Psoas muscle (tissue), 8 donors: ENCODE measurements around the gene ADAMTS15. TPM values are rescaled to one million over a fixed set of nuclear protein-coding genes. Genes with fewer than 3 reads are reported as not detected.
A peak's percentile ranks its signal among the peaks of the same experiment; 100 is the strongest.

Experiments used
- ATAC-seq, 4 donors: fragments of 200-7000 bp; cut with Tn5 transposase; one replicate each; pipeline ENCODE4 v1.9.1; 2020; ENCODE audit warnings: moderate library complexity in 3 of 4, mild to moderate bottlenecking in 2 of 4
- DNase-seq, 2 donors: peaks; one replicate each; pipeline ENCODE4 v3.0.0-alpha.2; 2020
- H3K27ac ChIP-seq: fragments of 200-600 bp; one replicate; pipeline ENCODE4 v1.8.0; 2022
- H3K27me3 ChIP-seq, 3 donors: fragments of 200-600 bp in 1 of 3; one replicate each; pipeline versions ENCODE4 v1.6.1 to v1.8.0; 2013 to 2022; ENCODE audit warnings: low read length in 2 of 3, mild to moderate bottlenecking in 2 of 3, moderate library complexity in 1 of 3; ENCODE audit not compliant: insufficient read depth in 3 of 3
- H3K36me3 ChIP-seq, 2 donors: fragments of 200-600 bp in 1 of 2; one replicate each; pipeline versions ENCODE4 v1.6.1 to v1.8.0; 2013 to 2022; ENCODE audit warnings: low read depth in 1 of 2, mild to moderate bottlenecking in 1 of 2, moderate library complexity in 1 of 2; ENCODE audit not compliant: insufficient read depth in 1 of 2
- H3K4me1 ChIP-seq: fragments of 200-600 bp; one replicate; pipeline ENCODE4 v1.8.0; 2022
- H3K4me3 ChIP-seq: fragments of 200-600 bp; one replicate; pipeline ENCODE4 v1.8.0; 2022; ENCODE audit warnings: mild to moderate bottlenecking
- H3K9me3 ChIP-seq: fragments of 200-600 bp; one replicate; pipeline ENCODE4 v1.8.0; 2022
- WGBS, 3 donors: extraction: QIAGEN DNeasy Blood & Tissue Kit; methylation state at CpG; one replicate each; pipeline versions ENCODE4 v1.1.6 to v1.1.7; 2013; 5-methylcytosine and 5-hydroxymethylcytosine counted together
- intact Hi-C, 2 donors: fragments of 100-400 bp; cut with DNase I; formaldehyde crosslinking; loops; one replicate each; pipeline versions ENCODE4 v1.11.0 to v1.14.2; 2022
- polyA plus RNA-seq, 3 donors: library from polyadenylated mRNA; stranded (reverse); fragments of 200-250 nt; gene quantifications; one replicate each; pipeline ENCODE4 v1.2.3, GENCODE V29; 2013
- total RNA-seq, 4 donors: library from RNA; stranded (reverse); fragmentation: NEBNext Ultra II Directional in 2 of 4; extraction: Animal tissue kit (Norgen Biotek cat#: 25700) in 2 of 4; gene quantifications; one replicate each; pipeline versions ENCODE4 v1.2.1 to v1.2.4, GENCODE V29; 2021 to 2023
- TF ChIP-seq, protein P1 (sequence below): fragments of 200-600 bp; IDR thresholded peaks from one replicate; pipeline ENCODE4 v1.8.0; 2022; ENCODE audit warnings: antibody characterized with exemption
- donor health status: healthy with polysubstance abuse.
- donor health status: DM: no; HTN: no; CAD: no; lungs with moderate emphysema.
- donor health status: Bipolar disorder and iron deficiency.
- donor health status: healthy.
- donor health status: DM: yes; HTN: yes; CAD: no.
- donor health status: DM: no; HTN: no; CAD: no.
- donor health status: DM: no; HTN: no; CAD: no.
- donor health status: DM: yes; HTN: yes; CAD: no.

The ADAMTS15 gene
- total and polyA plus RNA-seq, 7 donors: 0.66 to 3.1 (median 1.6) TPM

DNA sequence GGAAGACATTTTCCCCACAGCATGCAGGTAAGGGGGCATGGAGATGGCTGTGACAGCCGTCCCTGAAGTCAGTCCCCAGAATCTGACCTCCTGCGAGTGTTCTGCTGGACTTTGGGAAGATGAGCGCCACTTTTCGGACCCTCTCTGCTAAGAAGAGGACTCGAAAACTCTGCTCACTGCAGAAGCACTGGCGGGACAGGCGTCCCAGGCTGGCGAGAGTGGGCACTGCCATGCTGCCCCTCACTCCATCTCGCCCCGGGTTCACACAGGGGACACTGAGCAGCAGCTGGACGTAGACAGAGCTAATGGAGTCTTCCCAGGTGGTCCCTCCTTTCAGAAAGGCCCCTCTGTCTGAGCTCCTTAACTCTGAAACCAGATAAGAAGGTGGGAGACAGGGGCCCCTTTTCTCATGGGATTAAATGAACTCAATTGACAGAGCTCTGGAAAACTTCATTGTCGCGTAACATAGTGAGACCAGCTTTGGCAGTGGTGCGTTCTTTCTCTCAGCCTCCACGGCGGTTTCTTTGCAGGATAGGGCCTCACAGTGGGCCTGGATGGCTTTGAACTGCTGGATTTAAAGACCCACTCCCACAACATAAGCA, 24.8 kb upstream of the ADAMTS15 start:
- TF ChIP-seq, protein P1, sequence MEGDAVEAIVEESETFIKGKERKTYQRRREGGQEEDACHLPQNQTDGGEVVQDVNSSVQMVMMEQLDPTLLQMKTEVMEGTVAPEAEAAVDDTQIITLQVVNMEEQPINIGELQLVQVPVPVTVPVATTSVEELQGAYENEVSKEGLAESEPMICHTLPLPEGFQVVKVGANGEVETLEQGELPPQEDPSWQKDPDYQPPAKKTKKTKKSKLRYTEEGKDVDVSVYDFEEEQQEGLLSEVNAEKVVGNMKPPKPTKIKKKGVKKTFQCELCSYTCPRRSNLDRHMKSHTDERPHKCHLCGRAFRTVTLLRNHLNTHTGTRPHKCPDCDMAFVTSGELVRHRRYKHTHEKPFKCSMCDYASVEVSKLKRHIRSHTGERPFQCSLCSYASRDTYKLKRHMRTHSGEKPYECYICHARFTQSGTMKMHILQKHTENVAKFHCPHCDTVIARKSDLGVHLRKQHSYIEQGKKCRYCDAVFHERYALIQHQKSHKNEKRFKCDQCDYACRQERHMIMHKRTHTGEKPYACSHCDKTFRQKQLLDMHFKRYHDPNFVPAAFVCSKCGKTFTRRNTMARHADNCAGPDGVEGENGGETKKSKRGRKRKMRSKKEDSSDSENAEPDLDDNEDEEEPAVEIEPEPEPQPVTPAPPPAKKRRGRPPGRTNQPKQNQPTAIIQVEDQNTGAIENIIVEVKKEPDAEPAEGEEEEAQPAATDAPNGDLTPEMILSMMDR: no peak
- no peaks in the 10 kb centered on the region for H3K9me3 ChIP-seq
- H3K27me3 ChIP-seq: peaks cover 0 to 22% (median 10%) of the 10 kb centered on the region in 3 donors
- no peak overlapping the region for H3K4me3 ChIP-seq
- ATAC-seq (no peak), DNase-seq (peak in 1 of 2 donors; percentile 40)
- no peaks in the 10 kb centered on the region for H3K36me3 ChIP-seq
- peaks cover 15% of the 10 kb centered on the region for H3K4me1 ChIP-seq
- intact Hi-C loops: loop anchor here in 1 of 2 donors (5.0 kb wide), 1 partner anchor 206 kb away; no protein-coding TSS in a partner anchor
- WGBS, 3 donors: 84 to 91% (median 87%) methylated on average over 16 of the region's 16 CpGs
- no peak overlapping the region for H3K27ac ChIP-seq

DNA sequence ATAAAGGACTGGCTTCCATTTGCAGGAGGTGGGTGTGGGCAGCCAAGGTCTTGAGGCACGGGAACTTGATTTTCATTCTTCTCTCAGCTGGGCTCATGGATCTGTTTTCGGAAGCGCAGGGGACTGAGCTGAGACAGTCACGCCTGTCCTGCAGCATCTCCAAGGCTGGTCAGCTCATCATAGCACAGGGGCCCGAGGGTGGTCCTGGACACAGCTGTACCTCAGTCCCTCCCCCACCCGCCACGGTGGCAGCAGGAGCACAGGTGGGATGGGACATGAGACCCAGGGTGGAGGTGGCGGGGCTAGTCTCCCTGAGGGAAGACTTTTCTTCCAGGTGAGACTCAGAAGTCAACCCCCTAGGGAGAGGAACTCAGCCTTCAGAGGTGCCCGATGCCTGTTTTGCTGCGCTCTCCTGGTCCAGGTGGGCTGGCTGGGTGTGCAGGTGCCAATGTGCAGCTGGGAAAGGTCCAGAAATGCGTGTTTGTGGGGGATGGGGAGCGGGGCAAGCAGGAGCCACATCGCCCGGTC, 23.8 kb upstream of the ADAMTS15 start:
- intact Hi-C loops: loop anchor here (5.0 kb wide), 2 partner anchors 207 to 212 kb away; no protein-coding TSS in a partner anchor
- no peak for ATAC-seq
- Histone ChIP-seq H3K36me3 (no peaks in the 10 kb centered on the region), H3K27me3 (peaks cover 0 to 26% (median 11%) of the 10 kb centered on the region in 3 donors), H3K27ac (no peak overlapping the region), H3K4me3 (no peak overlapping the region), H3K9me3 (no peaks in the 10 kb centered on the region), H3K4me1 (peaks cover 15% of the 10 kb centered on the region)
- TF ChIP-seq, protein P1: no peak
- DNase-seq: peak in 1 of 2 donors; percentile 53
- 88 to 94% (median 94%) methylated on average over 14 of the region's 14 CpGs for WGBS, 3 donors

DNA sequence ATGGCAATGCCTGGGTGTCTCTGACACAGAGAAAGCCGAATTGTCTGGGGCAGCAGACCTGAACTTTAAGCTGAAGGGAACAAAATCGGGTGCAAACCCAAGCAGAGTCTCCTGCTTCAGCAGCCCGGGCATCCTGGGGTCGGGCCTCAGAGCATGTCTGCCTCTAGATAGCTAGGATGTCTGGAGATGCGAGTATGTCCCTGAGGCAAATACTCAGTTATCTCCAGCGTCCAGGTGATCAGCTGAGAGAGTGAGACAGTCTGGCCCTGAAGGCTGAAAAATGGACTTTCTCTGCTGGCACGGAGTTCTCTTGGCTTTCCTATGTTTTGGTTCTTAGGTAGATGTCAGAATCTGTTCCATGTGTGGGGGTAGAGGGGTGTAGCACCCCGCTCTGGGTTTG, 23.3 kb upstream of the ADAMTS15 start:
- intact Hi-C loops: loop anchor here in 1 of 2 donors (5.0 kb wide), 1 partner anchor 213 kb away; no protein-coding TSS in a partner anchor
- ATAC-seq (no peak), DNase-seq (no peak)
- TF ChIP-seq, protein P1: no peak
- Histone ChIP-seq H3K4me1 (peaks cover 15% of the 10 kb centered on the region), H3K36me3 (no peaks in the 10 kb centered on the region), H3K4me3 (no peak overlapping the region), H3K27ac (no peak overlapping the region), H3K9me3 (no peaks in the 10 kb centered on the region), H3K27me3 (peaks cover 0 to 31% (median 12%) of the 10 kb centered on the region in 3 donors)
- 82 to 91% (median 89%) methylated on average over 8 of the region's 8 CpGs for WGBS, 3 donors

DNA sequence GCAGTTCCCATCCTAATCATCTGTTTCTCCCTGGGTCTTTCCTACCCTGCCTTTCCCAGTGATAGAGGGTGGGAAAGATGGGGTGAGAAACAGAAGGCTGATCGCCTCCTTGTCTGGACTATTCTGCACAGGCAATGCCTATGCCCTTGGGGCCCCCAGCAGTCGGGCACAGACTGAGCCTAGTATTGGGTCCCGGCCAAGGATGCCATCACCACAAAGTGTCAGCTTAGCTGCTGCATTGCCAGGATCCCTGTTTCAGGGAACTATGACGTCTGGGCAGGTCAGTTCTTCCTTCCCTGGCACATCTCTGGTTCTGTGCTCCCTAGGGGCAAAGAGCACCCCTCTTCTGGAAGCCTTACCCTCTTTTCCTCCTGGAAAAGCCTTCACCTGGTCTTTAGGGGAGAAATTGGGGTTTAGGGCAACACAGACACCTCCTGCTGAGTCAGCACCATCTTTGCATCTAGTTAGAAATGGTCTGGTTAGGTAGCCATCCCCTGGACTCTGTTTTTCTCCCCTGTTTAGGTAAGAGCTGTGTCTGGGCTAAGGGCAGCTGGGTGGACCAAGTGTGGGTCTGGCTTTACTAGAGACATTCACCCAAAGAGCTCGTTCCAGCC, 22.1 kb upstream of the ADAMTS15 start:
- intact Hi-C loops: loop anchor here in 1 of 2 donors (5.0 kb wide), 1 partner anchor 214 kb away; no protein-coding TSS in a partner anchor
- ATAC-seq (no peak), DNase-seq (no peak)
- Histone ChIP-seq H3K36me3 (no peaks in the 10 kb centered on the region), H3K9me3 (no peaks in the 10 kb centered on the region), H3K4me3 (peak overlapping the region; percentile 63), H3K4me1 (peaks cover 15% of the 10 kb centered on the region), H3K27ac (no peak overlapping the region), H3K27me3 (peaks cover 0 to 37% (median 14%) of the 10 kb centered on the region in 3 donors)
- TF ChIP-seq, protein P1: no peak
- 29 to 48% (median 33%) methylated on average over 5 of the region's 5 CpGs for WGBS, 3 donors
